Measurements from ENCODE around the gene SFMBT2. TPM values are rescaled to one million over a fixed set of nuclear protein-coding genes. Genes with fewer than 3 reads are reported as not detected.
A peak's percentile ranks its signal among the peaks of the same experiment; 100 is the strongest.

SFMBT2 gene
- polyA plus RNA-seq, 2 of the 4 experiments (the other 2 are of a cell fraction) = 9.6 to 10.2 TPM

- ChIA-PET CTCF (interaction anchor here (0.7 kb wide), 1 partner anchor 55 kb away, joined by 5 read pairs; no protein-coding TSS in a partner anchor), POLR2A (no interaction called here)
- Histone ChIP-seq H3K9me3 (no peaks in the 10 kb centered on the region), H3K4me3 (no peak overlapping the region), H3K4me2 (peak overlapping the region; percentile 45; the same call in 2 of the 3 replicates), H3K4me1 (peaks cover 34% of the 10 kb centered on the region), H3K27ac (peak overlapping the region in 1 of 2 experiments; percentile 61; a peak in 3 of 6 replicates)
- no peak for ATAC-seq
- no peak for TF ChIP-seq HEYL (CRISPR knock-in tag; IDR thresholded peaks at IDR 0.05)
- TF ChIP-seq JUN (IDR thresholded peaks at IDR 0.05) = no peak
- TF ChIP-seq HOXA7 (CRISPR knock-in tag; IDR thresholded peaks at IDR 0.05) = no peak
- TF ChIP-seq RNF2 (IDR thresholded peaks at IDR 0.05; ENCODE audit: borderline replicate concordance, low read depth) = no peak
- no peak for TF ChIP-seq USF2 (IDR thresholded peaks at IDR 0.05)
- no peak for TF ChIP-seq NR3C1 (IDR thresholded peaks at IDR 0.05)
- TF ChIP-seq EHF (CRISPR knock-in tag; IDR thresholded peaks at IDR 0.05) = no peak
- no peak for TF ChIP-seq ZC3H11A (IDR thresholded peaks at IDR 0.05)
- no peak for TF ChIP-seq ELK1 (IDR thresholded peaks at IDR 0.05; ENCODE audit: low read depth, low read length)
- WGBS (ENCODE audit: missing lambda C conversion rate) = 80% methylated on average over 4 of the region's 4 CpGs
- FAIRE-seq = no peak
- no peak for DNase-seq (ENCODE audit: low read depth in 1 of 2, low spot score in 1 of 2)
Observed at GRCh38 chr10:7317786-7318446, 92.9 kb downstream of the SFMBT2 start.

GRCh38 chr10:7316839-7317238 is 94.0 kb downstream of the SFMBT2 start:
- TF ChIP-seq RFX5 (IDR thresholded peaks at IDR 0.05) (no peak), BHLHE40 (IDR thresholded peaks at IDR 0.05; ENCODE audit: low read depth, low read length) (no peak), ATOH8 (CRISPR knock-in tag; IDR thresholded peaks at IDR 0.05; ENCODE audit: low read depth) (no peak), USF2 (IDR thresholded peaks at IDR 0.05) (no peak), EHF (CRISPR knock-in tag; IDR thresholded peaks at IDR 0.05) (no peak), MAX (IDR thresholded peaks at IDR 0.05) (no peak)
- ChIA-PET CTCF (interaction anchor here (0.7 kb wide), 1 partner anchor 56 kb away, joined by 5 read pairs; no protein-coding TSS in a partner anchor), POLR2A (no interaction called here)
- FAIRE-seq (no peak), DNase-seq (ENCODE audit: low read depth in 1 of 2, low spot score in 1 of 2) (no peak), ATAC-seq (no peak)
- H3K27ac ChIP-seq = peak overlapping the region in 1 of 2 experiments; percentile 88; a peak in 3 of 6 replicates
- no peak overlapping the region for H3K4me2 ChIP-seq
- 39% methylated on average over 2 of the region's 2 CpGs for whole genome bisulfite sequencing (ENCODE audit: missing lambda C conversion rate)
- no peak overlapping the region for H3K4me3 ChIP-seq
- no peaks in the 10 kb centered on the region for H3K9me3 ChIP-seq
- H3K4me1 ChIP-seq = peaks cover 45% of the 10 kb centered on the region

- Histone ChIP-seq H3K4me1 (peaks cover 51% of the 10 kb centered on the region), H3K4me2 (no peak overlapping the region), H3K27ac (peak overlapping the region in 1 of 2 experiments; percentile 88; a peak in 3 of 6 replicates), H3K4me3 (no peak overlapping the region), H3K9me3 (no peaks in the 10 kb centered on the region)
- POLR2A ChIA-PET = no interaction called here
- ATAC-seq (no peak), DNase-seq (ENCODE audit: low read depth in 1 of 2, low spot score in 1 of 2) (no peak), FAIRE-seq (no peak)
- CTCF ChIA-PET = interaction anchor here (0.6 to 2.4 kb wide), 2 partner anchors 14 to 35 kb away, joined by 3 to 7 read pairs; no protein-coding TSS in a partner anchor
- WGBS (ENCODE audit: missing lambda C conversion rate) = 86% methylated on average over 2 of the region's 2 CpGs
- TF ChIP-seq ATOH8 (CRISPR knock-in tag; IDR thresholded peaks at IDR 0.05; ENCODE audit: low read depth) (no peak), MAFK (IDR thresholded peaks at IDR 0.05; ENCODE audit: partially characterized antibody) (no peak), JUN (IDR thresholded peaks at IDR 0.05) (no peak), POLR2AphosphoS2 (conservative IDR thresholded peaks at IDR 0.05; ENCODE audit: low read length) (no peak), GATA3 (IDR thresholded peaks at IDR 0.05; ENCODE audit: borderline replicate concordance) (no peak), RNF2 (IDR thresholded peaks at IDR 0.05; ENCODE audit: borderline replicate concordance, low read depth) (no peak), CBX2 (IDR thresholded peaks at IDR 0.05; ENCODE audit: borderline replicate concordance, low read depth) (no peak), CEBPB (IDR thresholded peaks at IDR 0.05) (no peak)
Observed at GRCh38 chr10:7315906-7316305, 94.9 kb downstream of the SFMBT2 start.
